ENCODE measurements around the gene ITIH5.

The ITIH5 gene

DNA sequence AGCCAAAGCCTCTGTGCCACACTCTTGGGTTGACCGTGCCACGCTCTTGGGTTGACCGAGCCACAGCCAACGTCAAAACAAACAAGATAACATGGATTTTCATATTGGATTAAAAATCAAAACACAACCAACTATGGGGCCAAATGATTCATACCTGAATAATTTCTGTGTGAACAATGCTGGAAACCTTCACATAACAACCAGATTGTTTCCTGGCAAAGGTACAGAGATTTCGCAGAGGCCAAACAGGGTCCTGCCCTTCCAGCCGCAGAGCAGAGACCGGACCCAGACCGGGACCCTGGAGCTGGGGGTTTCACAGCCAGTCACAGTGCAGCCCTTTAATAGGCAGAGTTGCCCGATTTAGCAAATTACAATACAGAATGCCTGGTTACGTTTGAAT is 40.5 kb downstream of the ITIH5 start:
- DNase-seq: no peak

DNA sequence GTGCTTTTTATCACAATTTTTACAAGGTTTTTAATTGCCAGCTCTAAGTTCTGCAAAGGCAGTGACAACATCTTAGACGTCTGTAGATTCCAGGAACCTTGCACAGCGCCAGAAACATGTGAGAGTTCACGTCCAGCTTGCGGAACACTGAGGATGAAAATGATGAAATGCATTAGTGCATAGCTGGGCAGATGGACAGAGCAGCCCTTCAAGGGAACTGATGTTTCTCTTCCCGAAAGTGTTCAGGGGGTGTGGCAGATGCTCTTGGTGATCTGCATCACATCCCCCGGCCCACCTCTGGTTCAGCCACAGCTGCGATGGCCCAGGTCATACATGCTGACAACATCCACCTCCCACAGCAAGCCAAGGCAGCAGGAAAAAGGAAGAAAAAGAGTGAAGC is 40.9 kb downstream of the ITIH5 start:
- no peak for DNase-seq

GRCh38 chr10:7625009-7625408 is 41.8 kb downstream of the ITIH5 start:
- no peak for DNase-seq

GRCh38 chr10:7622969-7623368 is 43.8 kb downstream of the ITIH5 start:
- peak in 1 of 6 experiments; percentile 2 for DNase-seq

DNA sequence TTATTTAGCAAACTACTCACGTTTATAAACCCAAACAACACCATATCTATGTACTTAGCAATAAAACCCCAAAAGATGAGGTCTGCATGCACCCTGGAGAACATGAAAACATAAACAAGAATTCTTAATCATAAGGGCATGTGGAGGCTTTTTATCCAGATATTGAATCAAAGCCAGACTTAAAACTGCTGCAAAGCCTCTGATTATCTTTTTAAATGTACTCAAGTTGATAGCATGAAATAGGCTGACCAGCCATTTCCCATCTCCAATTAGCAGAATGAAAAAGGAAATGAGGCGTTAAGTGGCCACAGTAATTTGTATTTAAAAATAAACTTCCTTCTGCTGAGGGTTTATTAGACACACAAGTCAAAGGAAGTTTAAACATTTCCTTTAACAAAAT is 48.3 kb downstream of the ITIH5 start:
- DNase-seq: no peak

DNA sequence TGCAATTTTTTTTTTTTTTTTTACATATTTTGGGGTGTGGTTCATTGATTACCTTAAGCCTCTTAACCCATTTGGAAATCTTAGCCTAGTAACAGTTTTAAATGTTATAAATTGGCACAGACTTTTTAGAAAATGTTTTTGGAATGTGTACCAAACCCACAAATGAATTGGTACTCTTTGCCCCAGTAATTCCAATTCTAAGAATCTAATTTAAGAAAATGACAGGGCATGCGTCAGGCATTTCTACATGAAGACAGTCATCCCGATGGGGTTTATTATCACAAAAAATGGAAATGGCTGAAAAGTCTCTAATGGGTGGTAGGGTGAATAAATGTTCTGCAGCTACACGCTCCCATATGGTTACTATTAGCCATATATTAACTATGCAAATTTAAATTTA is 54.9 kb downstream of the ITIH5 start:
- DNase-seq: no peak

DNA sequence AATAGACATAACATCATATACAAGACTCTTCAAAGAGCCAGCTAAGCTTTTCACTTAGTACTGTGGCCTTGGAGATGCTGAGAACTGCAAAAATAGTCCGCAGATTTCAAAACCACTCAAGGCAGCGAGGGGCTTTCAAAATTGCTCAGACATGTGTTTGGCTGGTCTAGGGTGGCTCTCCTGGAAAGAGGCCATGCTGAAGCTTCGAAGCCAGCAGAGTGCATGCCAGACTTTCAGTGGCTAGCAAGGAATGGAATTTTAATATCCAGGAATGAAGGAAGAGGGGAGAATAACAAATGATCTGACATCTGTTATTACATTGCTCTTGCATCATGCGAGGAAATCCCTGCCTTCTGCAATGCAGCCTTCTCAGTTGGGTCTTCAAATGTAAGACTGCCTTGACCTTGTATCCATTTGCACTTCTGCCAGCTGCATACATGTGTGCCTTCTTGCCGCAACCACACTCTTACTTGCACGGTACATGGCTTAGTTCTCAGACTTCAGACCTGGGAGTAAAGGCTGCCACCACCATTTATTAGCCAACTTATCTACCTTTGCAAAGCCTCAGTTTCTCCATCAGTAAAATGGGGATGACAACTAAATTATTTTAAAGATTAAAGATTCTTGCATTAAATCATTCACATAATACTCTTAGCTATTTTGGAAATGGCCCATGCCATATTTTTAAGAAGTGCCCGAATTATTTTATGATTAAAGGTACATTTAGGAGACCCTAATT is 55.9 kb downstream of the ITIH5 start:
- DNase-seq: no peak

GRCh38 chr10:7610026-7610425 is 56.7 kb downstream of the ITIH5 start:
- no peak for DNase-seq

- DNase-seq: no peak
Measured at GRCh38 chr10:7609556-7609955, 57.2 kb downstream of the ITIH5 start.

DNA sequence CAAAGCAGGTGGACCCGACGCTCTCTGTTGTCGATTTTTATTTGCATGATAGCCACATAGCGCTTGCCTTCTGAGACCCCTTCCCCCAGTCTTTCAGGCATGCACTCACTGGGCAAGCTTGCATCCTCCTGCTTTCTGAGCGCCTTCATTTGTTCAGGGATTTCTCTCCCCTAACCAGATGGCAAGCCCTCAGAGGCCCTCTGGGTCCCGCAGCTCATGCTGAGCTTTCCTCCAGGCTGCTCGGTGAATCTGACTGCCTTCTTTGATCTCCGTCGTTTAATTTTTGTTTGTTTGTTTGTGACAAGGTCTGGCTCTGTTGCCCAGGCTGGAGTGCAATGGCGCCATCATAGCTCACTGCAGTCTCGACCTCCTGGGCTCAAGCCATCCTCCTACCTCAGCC is 58.8 kb downstream of the ITIH5 start:
- DNase-seq: no peak

- DNase-seq: no peak
Measured at GRCh38 chr10:7606951-7607404, 59.8 kb downstream of the ITIH5 start.

- DNase-seq: no peak
Measured at GRCh38 chr10:7605565-7606295, 61.0 kb downstream of the ITIH5 start.

DNA sequence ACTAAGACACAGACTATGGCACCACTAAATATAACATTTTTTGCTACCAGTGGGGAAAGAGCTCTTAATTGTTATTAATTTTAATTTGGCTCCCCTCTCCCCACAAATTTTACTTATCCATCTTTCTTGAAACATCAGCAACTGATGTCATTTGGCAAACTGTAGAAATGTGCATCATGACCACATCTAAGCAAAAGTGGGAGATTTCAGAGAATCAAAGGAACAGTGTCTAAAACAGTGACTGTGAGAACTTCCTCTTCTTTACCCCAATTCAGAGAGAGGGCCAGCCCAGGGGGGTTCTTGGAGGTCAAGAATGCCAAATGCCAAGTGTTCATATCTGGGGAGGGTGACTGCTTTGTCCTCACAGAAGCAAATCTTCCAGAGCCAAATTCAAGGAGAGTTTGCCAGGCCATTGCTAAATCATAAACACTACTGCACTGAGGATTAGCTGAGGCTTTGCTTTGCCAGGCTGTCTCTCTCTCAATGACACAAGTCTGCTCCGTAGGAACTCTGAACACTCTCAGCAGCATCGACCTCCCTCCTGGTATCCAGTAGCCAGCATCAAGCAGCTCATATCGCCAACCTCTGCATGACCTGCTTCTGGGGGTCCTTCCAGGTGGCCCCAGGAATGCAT is 65.6 kb downstream of the ITIH5 start:
- DNase-seq: no peak

GRCh38 chr10:7598771-7599170 is 68.0 kb downstream of the ITIH5 start:
- no peak for DNase-seq

GRCh38 chr10:7596356-7596755 is 70.4 kb downstream of the ITIH5 start:
- DNase-seq: no peak

GRCh38 chr10:7593905-7594304 is 72.9 kb downstream of the ITIH5 start:
- no peak for DNase-seq

GRCh38 chr10:7593063-7593462 is 73.7 kb downstream of the ITIH5 start:
- no peak for DNase-seq

- no peak for DNase-seq
Measured at GRCh38 chr10:7592627-7593026, 74.1 kb downstream of the ITIH5 start.

DNA sequence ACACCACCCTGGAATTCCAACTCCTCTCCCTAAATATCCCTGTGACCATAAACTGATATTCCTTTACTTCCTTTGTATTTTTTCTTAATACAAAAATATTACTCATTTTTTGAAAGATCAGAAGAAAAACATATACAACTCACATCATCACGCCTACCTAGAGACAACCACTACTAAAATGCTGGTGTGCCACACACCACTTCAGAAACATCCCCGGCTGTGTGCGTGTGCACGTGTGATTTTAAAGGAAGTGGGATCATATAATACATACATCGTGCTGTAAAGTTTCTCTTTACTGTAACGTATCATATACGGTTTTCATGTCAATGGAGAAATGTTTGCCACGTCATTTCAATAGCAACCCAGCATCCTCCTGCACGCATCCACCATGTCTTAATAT is 76.5 kb downstream of the ITIH5 start:
- DNase-seq: no peak

GRCh38 chr10:7589748-7590147 is 77.0 kb downstream of the ITIH5 start:
- no peak for DNase-seq

DNA sequence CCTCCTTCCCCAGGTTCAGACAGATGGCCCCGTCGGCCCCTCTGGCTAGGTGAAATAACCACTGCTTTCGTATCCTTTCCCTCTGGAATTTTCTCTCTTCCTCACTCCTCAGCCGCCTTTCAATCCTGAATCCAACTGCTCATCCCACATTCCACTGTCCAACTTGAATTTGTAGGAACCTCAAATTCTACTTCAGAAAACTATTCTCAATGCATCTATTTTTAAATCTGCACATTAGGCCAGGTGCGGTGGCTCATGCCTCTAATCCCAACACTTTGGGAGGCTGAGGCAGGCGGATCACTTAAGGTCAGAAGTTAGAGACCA is 78.9 kb downstream of the ITIH5 start:
- DNase-seq: no peak

DNA sequence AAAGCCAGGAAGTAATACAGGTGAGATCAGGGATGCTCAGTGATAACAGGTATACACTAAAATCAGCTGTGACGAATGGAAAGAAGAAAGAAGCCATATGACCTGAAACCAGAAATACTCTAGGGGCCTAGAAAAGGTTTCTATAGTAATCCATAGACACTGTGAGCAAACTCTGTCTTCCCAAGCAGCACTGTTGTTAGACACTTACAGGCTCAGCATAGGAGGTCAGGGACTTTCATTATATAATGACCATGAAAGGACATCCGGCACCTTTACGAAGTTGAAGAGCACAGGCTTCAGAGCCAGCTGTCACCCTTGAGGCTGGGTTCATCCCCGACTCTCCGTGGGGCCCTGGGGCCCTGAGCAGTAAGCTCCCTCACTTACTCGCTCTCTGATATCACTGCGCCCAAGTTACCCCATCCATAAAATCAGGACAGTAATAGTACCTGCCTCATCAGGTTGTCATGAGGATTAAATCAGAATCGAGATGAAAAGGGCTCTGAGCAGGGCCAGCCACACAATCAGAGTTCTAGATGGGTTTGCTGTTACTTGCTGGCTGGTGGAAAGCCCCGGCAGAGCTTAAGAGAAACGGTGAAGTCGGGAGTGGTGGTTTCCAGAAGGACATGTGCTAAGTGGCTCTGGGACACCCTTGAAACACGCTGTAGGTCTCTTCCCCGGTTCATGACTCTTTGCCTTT is 79.5 kb downstream of the ITIH5 start:
- no peak for DNase-seq

GRCh38 chr10:7585228-7585627 is 81.5 kb downstream of the ITIH5 start:
- DNase-seq: peak in 1 of 6 experiments; percentile 11

GRCh38 chr10:7583626-7584025 is 83.1 kb downstream of the ITIH5 start:
- DNase-seq: no peak
